Fibroblast of villous mesenchyme (primary cell): ENCODE measurements around the gene ZCWPW2. TPM values are rescaled to one million over a fixed set of nuclear protein-coding genes. Genes with fewer than 3 reads are reported as not detected.

ENCODE experiments used
- DNase-seq: peaks from one replicate; pipeline ENCODE4 v3.0.0-alpha.2; 2010; ENCODE audit warnings: low read depth
- H3K4me3 ChIP-seq: 2 replicates; pipeline ENCODE4 v1.5.1; 2011; ENCODE audit warnings: low read depth, mild to moderate bottlenecking, low read length
- total RNA-seq: library from RNA; depleted of rRNA; stranded (reverse); fragments of >200 nt; gene quantifications from 2 replicates; pipeline ENCODE4 v1.2.3, GENCODE V29; 2012
- TF ChIP-seq, protein P1 (sequence below): IDR thresholded peaks from 2 replicates; pipeline ENCODE4 v1.5.1; 2012; ENCODE audit warnings: low read depth, mild to moderate bottlenecking, low read length; ENCODE audit not compliant: insufficient read depth

ZCWPW2 gene
- total RNA-seq, 1 donor = 0.43 TPM

DNA sequence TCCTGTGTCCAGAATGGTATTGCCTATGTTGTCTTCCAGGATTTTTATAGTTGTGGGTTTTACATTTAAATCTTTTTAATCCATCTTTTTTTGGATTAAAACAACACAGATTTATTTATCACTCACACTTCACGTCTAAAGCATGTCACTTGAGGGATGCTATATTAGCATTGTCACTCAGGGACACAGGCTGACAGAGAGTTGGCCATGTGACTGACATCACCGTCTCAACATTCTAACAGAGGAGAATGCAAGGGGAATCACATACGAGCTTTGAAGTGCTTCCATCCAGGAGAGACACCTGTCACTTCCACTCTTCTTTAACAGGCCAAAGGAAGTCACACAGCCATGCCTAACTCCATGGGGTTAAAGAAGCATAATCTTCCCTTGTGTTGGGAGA is 204.7 kb downstream of the ZCWPW2 start:
- no peak for DNase-seq
- H3K4me3 ChIP-seq = no peak overlapping the region
- TF ChIP-seq, protein P1, sequence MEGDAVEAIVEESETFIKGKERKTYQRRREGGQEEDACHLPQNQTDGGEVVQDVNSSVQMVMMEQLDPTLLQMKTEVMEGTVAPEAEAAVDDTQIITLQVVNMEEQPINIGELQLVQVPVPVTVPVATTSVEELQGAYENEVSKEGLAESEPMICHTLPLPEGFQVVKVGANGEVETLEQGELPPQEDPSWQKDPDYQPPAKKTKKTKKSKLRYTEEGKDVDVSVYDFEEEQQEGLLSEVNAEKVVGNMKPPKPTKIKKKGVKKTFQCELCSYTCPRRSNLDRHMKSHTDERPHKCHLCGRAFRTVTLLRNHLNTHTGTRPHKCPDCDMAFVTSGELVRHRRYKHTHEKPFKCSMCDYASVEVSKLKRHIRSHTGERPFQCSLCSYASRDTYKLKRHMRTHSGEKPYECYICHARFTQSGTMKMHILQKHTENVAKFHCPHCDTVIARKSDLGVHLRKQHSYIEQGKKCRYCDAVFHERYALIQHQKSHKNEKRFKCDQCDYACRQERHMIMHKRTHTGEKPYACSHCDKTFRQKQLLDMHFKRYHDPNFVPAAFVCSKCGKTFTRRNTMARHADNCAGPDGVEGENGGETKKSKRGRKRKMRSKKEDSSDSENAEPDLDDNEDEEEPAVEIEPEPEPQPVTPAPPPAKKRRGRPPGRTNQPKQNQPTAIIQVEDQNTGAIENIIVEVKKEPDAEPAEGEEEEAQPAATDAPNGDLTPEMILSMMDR = no peak

DNA sequence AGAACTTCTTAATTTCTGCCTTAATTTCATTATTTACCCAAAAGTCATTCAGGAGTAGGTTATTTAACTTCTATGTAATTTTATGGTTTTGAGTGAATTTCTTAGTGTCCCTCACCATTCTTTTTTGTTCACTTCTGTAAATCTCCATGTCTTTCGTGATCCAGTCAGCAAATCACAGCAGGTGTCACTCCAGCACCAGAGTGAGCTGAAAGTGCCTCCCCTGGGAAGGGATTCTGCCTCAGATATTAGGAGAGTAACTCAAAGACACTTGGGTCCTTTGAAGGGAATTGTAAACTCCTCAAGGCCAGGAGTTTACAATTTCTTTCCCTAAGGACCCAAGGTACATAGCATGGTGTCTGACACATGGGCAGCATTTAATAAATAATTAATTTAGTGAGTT is 207.7 kb downstream of the ZCWPW2 start:
- DNase-seq = no peak
- H3K4me3 ChIP-seq = no peak overlapping the region
- TF ChIP-seq, protein P1 = no peak

DNA sequence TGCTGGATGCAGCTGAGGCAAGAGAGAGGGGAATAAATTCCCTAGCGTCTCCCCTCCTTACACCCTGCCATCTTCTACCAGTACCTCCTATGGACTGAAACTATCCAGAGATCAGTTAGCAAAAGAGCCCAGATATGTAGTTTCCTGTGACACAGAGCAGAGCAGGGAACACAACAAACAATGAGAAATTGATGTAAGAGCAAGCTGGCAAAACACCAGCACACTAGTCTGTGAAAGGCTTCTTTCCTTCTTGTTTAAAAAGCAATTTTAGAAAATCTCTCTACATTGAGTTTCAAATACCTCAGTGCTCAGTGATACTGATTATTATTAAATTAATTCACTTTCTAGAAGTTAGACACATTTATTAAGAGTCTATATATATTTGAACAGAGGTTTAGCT is 215.7 kb downstream of the ZCWPW2 start:
- no peak overlapping the region for H3K4me3 ChIP-seq
- DNase-seq = no peak

DNA sequence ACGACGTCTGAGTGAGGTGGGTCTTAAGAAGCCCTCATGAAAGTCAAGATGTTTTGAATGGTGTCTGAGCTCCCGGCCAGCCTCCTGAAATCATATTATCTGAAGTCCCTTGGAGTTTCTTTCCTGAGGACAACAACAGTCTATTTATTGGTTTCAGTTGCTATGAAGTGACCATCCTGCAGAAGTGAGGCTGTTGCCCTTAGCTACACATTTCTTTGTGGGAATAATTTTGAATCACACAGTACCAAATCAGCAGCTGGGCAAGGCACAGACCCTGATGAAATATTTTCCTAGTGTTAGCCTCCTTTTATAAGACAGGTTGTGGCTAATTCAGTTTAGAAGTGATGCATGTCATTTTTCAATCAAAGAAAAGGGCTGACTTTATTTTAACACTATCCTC is 220.8 kb downstream of the ZCWPW2 start:
- no peak overlapping the region for H3K4me3 ChIP-seq
- TF ChIP-seq, protein P1 = no peak
- DNase-seq = no peak

More for the DNA sequence above, 215.7 kb downstream of the ZCWPW2 start:
- TF ChIP-seq, protein P1 = no peak

DNA sequence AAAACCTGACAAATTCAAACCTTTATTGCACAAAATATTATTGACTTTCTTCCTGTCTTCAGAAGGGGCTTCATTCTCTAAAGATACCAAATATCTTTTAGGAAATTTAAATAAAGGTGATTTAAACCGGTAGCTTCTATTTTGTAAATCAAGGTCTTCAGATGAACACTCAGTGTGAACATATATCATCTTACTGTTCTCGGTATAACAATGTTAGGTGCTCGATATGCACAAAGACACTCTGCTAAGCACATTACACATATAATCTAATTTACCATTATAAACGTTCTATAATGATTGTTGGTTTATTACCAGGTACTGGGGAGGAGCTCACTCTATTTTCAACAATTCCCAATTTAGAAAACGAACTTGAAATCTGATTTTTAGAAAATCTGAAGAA is 225.5 kb downstream of the ZCWPW2 start:
- no peak for DNase-seq
- H3K4me3 ChIP-seq = no peak overlapping the region
- TF ChIP-seq, protein P1 = no peak

DNA sequence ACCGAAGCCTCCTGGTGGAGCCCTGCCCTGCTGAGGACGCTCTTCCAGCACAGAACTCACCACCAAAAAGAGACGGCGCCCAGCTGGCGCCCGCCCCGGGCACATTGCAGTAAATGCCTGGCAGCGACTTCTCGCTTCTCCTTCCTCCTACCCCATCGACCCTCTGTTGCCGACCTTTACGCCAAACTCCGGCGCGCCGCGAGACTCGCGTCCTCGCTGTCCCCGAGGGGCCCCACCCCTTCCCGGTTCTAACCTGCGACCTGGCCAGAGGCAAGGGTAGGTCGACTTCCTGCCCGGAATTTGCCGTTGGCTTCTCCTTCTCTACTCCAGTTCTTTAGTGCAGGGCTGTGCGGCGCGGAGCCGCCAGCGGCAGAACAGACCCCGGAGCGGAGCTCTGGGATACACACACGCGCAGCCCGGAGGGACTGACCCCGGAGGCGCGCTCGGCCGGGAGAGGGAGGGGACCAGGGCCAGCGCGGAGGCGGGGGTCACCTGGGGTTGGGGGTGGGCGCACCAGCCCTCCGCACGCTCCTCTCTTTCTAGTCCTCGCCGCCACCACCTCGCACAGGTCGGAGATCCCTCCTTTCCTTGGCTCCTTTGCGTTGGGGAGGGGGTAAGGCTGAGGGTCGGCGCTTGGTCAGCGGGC is 226.7 kb downstream of the ZCWPW2 start:
- H3K4me3 ChIP-seq = no peak overlapping the region
- TF ChIP-seq, protein P1 = no peak
- DNase-seq = no peak

Other genes with a start within 250 kb of the ZCWPW2 start
- gene CMC1, start 107.1 kb upstream of the ZCWPW2 start, total RNA-seq = 4.3 and 7.1 TPM in 2 replicates
- gene AZI2, start 103 bp downstream of the ZCWPW2 start, total RNA-seq = 76.0 and 102 TPM in 2 replicates